ENCODE results near the gene KBTBD6.
"Not testable (repeated sequence)": the region's sequence is repeated elsewhere in the genome, so short reads cannot be mapped to it uniquely, and the experiment has no call there.

DNA sequence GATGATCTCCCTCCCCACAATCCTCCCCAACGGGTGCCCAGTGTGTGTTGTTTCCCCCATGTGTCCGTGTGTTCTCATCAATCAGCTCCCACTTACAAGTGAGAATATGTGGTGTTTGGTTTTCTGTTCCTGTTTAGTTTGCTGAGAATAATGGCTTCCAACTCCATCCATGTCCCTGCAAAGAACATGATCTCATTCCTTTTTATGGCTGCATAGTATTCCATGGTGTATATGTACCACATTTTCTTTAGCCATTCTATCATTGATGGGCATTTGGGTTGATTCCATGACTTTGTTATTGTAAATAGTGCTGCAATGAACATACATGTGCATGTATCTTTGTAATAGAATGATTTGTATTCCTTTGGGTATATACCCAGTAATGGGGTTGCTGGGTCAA, 36.9 kb downstream of the KBTBD6 start:
- TF ChIP-seq, protein P1, sequence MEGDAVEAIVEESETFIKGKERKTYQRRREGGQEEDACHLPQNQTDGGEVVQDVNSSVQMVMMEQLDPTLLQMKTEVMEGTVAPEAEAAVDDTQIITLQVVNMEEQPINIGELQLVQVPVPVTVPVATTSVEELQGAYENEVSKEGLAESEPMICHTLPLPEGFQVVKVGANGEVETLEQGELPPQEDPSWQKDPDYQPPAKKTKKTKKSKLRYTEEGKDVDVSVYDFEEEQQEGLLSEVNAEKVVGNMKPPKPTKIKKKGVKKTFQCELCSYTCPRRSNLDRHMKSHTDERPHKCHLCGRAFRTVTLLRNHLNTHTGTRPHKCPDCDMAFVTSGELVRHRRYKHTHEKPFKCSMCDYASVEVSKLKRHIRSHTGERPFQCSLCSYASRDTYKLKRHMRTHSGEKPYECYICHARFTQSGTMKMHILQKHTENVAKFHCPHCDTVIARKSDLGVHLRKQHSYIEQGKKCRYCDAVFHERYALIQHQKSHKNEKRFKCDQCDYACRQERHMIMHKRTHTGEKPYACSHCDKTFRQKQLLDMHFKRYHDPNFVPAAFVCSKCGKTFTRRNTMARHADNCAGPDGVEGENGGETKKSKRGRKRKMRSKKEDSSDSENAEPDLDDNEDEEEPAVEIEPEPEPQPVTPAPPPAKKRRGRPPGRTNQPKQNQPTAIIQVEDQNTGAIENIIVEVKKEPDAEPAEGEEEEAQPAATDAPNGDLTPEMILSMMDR (IDR thresholded peaks at IDR 0.05; ENCODE audit: low read depth, low read length): not testable (repeated sequence)
- not testable (repeated sequence) for TF ChIP-seq EZH2phosphoT487 (IDR thresholded peaks at IDR 0.05; ENCODE audit: low read depth)

Data from OCI-LY3 (cell line).